Progenitor cell of endocrine pancreas (in vitro differentiated cells): ENCODE results near the gene CTXND1. TPM values are rescaled to one million over a fixed set of nuclear protein-coding genes. Genes with fewer than 3 reads are reported as not detected.

Experiments
- DNase-seq: peaks from one replicate; pipeline ENCODE4 v3.0.0; 2021; ENCODE audit warnings: low spot score; ENCODE audit not compliant: unreplicated experiment
- H3K27ac Mint-ChIP-seq: 2 replicates; pipeline ENCODE4 v1.8.0; 2021; ENCODE audit warnings: mild to moderate bottlenecking, moderate library complexity, mixed read lengths
- H3K27me3 Mint-ChIP-seq: 2 replicates; pipeline ENCODE4 v1.8.0; 2021; ENCODE audit warnings: mixed read lengths
- H3K36me3 Mint-ChIP-seq: 2 replicates; pipeline ENCODE4 v1.8.0; 2022; ENCODE audit warnings: mixed read lengths; ENCODE audit not compliant: insufficient read depth
- H3K4me1 Mint-ChIP-seq: 2 replicates; pipeline ENCODE4 v1.8.0; 2021; ENCODE audit warnings: low read depth, mixed read lengths
- H3K4me3 Mint-ChIP-seq: 2 replicates; pipeline ENCODE4 v1.8.0; 2021; ENCODE audit warnings: low read depth, mild to moderate bottlenecking, moderate library complexity, mixed read lengths
- H3K9me3 Mint-ChIP-seq: 2 replicates; pipeline ENCODE4 v1.8.0; 2021; ENCODE audit warnings: low read depth, mixed read lengths
- total RNA-seq: library from RNA; stranded (reverse); gene quantifications from 2 replicates; pipeline ENCODE4 v1.2.1, GENCODE V29; 2021
- TF ChIP-seq, protein P1 (sequence below): fragments of 200-600 bp; sonication (generic); IDR thresholded peaks from one replicate; pipeline ENCODE4 v1.5.0; 2021; ENCODE audit warnings: antibody characterized with exemption, mild to moderate bottlenecking; ENCODE audit not compliant: unreplicated experiment

Gene CTXND1
- total RNA-seq, 1 donor from 2014 or later, result 1.1 TPM

DNA sequence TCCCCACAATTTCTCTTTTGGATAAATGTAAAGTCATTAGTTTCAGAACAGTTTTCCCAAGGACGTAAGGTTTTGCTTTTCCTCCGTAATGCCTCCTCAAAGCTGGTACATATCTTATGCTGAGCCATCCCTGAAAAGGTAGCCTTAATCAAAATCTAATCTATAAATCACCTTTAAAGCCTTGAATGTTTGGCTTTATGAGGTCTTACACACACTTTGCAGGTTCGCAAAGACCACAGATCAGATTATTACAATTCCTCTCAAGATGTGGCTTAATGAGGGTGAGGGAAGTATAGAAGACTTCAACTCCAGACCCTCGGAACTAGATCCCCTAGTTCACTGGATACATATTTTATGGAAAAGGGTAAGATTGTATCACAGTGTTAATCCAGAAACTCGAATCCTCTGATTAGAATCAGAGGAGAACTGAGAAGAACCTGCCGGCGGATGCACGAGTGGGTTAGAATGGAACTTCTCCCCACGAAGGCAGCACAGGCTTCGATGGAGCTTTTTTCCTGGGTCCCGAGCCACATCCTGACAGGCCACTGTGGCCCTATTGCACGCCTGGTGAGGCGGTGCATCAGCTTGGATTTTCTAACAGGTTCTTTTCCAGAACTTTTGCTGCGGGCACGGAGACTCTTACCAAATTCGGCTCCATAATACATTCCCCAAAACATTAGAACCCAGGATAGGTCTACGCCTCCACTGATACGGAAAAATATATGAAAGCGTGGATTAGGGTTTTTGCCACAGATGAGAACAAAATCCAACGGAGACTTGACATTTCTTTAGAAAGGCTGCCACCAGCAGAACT, 1.2 kb downstream of the CTXND1 start:
- peak overlapping the region; percentile 68 for H3K4me3 Mint-ChIP-seq
- H3K36me3 Mint-ChIP-seq, result no peaks in the 10 kb centered on the region
- H3K27me3 Mint-ChIP-seq, result peaks cover 35% of the 10 kb centered on the region
- H3K4me1 Mint-ChIP-seq, result peaks cover 44% of the 10 kb centered on the region
- H3K9me3 Mint-ChIP-seq, result no peaks in the 10 kb centered on the region
- no peak for DNase-seq
- peak overlapping the region; percentile 46 for H3K27ac Mint-ChIP-seq
- TF ChIP-seq, protein P1, sequence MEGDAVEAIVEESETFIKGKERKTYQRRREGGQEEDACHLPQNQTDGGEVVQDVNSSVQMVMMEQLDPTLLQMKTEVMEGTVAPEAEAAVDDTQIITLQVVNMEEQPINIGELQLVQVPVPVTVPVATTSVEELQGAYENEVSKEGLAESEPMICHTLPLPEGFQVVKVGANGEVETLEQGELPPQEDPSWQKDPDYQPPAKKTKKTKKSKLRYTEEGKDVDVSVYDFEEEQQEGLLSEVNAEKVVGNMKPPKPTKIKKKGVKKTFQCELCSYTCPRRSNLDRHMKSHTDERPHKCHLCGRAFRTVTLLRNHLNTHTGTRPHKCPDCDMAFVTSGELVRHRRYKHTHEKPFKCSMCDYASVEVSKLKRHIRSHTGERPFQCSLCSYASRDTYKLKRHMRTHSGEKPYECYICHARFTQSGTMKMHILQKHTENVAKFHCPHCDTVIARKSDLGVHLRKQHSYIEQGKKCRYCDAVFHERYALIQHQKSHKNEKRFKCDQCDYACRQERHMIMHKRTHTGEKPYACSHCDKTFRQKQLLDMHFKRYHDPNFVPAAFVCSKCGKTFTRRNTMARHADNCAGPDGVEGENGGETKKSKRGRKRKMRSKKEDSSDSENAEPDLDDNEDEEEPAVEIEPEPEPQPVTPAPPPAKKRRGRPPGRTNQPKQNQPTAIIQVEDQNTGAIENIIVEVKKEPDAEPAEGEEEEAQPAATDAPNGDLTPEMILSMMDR, result no peak

DNA sequence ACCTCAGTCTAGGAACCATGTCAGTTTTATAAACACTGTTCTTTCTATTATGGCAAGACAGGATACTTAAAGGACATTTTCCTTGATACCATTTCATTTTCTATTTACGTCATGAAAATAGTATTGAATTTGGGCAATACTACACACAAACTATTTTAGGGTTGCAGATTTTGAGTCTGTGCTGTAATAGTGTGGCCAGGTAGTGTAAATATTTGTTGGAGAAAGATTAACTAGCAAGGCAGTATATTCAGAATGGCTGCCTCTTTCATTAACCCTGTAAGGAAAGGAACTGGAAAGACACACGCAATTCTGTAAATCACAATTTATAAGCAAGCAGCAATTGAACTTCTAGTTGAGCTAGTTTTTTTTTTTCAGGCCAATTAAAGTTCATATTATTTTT, 2.0 kb downstream of the CTXND1 start:
- TF ChIP-seq, protein P1, result no peak
- Mint-ChIP-seq H3K9me3 (no peaks in the 10 kb centered on the region), H3K4me3 (peak overlapping the region; percentile 47), H3K27ac (no peak overlapping the region), H3K4me1 (peaks cover 44% of the 10 kb centered on the region), H3K36me3 (no peaks in the 10 kb centered on the region), H3K27me3 (peaks cover 30% of the 10 kb centered on the region)
- DNase-seq, result no peak

DNA sequence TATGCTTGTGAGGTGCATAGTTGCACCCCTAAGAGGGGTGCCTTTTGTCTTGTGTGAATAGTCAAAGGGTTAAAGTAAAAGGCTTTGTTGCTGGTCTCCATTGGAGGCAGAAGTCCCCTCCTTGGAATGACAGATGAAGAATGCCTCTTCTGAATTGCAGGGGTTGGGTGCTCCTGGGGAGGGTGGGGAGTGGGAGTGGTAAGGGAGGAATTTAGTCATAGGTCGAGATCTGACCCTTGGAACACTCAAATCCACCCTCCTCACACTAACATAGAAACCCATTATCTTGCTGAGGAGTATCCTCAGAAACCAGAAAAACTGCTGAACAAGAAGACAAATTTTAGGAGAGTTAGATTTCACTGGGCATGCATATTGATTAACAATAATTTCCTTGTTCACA, 4.7 kb downstream of the CTXND1 start:
- no peaks in the 10 kb centered on the region for H3K36me3 Mint-ChIP-seq
- no peak overlapping the region for H3K4me3 Mint-ChIP-seq
- H3K4me1 Mint-ChIP-seq, result peaks cover 40% of the 10 kb centered on the region
- TF ChIP-seq, protein P1, result no peak
- no peak overlapping the region for H3K27ac Mint-ChIP-seq
- H3K9me3 Mint-ChIP-seq, result no peaks in the 10 kb centered on the region
- H3K27me3 Mint-ChIP-seq, result peaks cover 23% of the 10 kb centered on the region
- DNase-seq, result no peak

DNA sequence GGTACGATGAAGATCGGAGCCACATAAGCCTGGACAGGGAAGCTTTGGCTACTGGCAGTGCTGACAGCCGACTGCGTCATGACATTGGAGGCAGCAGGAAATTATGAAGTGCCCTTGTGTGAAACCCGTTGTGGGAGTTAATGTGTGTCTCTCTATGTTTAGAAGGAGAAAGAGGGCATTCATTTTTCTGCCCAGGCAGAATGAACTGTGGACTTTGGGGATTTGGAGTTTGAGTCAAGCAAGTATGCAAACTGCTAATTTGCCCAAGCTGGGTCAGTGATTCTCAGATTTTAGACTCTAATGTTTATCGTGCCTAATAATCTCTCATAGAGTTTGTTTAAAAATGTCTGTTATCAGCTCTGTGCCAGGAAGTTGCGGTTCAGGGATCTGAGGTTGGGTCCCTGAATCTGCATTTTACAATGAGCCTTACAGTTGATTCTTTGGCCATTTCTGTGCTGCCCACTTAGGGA, 5.6 kb downstream of the CTXND1 start:
- H3K27ac Mint-ChIP-seq, result no peak overlapping the region
- DNase-seq, result no peak
- H3K4me1 Mint-ChIP-seq, result peaks cover 39% of the 10 kb centered on the region
- no peaks in the 10 kb centered on the region for H3K9me3 Mint-ChIP-seq
- H3K4me3 Mint-ChIP-seq, result no peak overlapping the region
- TF ChIP-seq, protein P1, result no peak
- peaks cover 21% of the 10 kb centered on the region for H3K27me3 Mint-ChIP-seq
- no peaks in the 10 kb centered on the region for H3K36me3 Mint-ChIP-seq

DNA sequence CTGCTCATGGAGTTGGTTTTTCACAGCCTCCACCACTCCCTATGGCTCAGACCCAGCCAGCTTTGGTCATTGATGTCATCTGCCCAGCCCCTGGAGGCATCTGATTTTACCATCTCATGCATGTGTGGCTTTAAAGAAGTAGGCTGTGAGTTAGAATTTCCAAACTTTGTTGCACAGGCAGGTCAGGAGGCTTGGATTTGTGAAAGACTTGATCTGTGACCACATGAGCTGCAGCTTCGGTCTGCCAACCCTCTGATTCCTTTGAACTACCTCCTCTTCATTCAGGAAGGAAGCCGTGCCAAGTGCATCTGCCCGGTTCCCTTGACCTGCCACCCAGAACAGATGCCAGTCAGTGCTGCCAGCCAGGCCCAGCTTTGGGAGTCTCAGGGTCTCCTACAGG, 9.2 kb downstream of the CTXND1 start:
- TF ChIP-seq, protein P1, result no peak
- Mint-ChIP-seq H3K4me3 (no peak overlapping the region), H3K4me1 (peaks cover 18% of the 10 kb centered on the region), H3K36me3 (no peaks in the 10 kb centered on the region), H3K27me3 (peaks cover 11% of the 10 kb centered on the region), H3K27ac (no peak overlapping the region), H3K9me3 (no peaks in the 10 kb centered on the region)
- DNase-seq, result no peak
